Bronchial epithelial cell (primary cell): ENCODE data around the gene ZNF700. TPM values are rescaled to one million over a fixed set of nuclear protein-coding genes. Genes with fewer than 3 reads are reported as not detected.
A peak's percentile ranks its signal among the peaks of the same experiment; 100 is the strongest.
"Not testable (repeated sequence)": the region's sequence is repeated elsewhere in the genome, so short reads cannot be mapped to it uniquely, and the experiment has no call there.

Experiments used
- DNase-seq: peaks from one replicate; pipeline ENCODE4 v3.0.0-alpha.2; 2010; ENCODE audit warnings: low read depth
- FAIRE-seq: peaks from 2 replicates; lab custom pipeline; 2011; peaks lifted over from hg19 to GRCh38; lab: Jason Lieb, UNC
- H3K27me3 ChIP-seq: 2 replicates; pipeline ENCODE4 v1.5.1; 2011; ENCODE audit warnings: low read length; ENCODE audit not compliant: control insufficient read depth, insufficient read depth
- H3K36me3 ChIP-seq: 2 replicates; pipeline ENCODE4 v1.5.1; 2011; ENCODE audit warnings: low read length; ENCODE audit not compliant: control insufficient read depth, insufficient read depth
- H3K4me3 ChIP-seq: 2 replicates; pipeline ENCODE4 v1.5.1; 2011; ENCODE audit warnings: mild to moderate bottlenecking, low read depth, low read length, control low read depth
- CTCF ChIP-seq: IDR thresholded peaks from 2 replicates; pipeline ENCODE4 v1.5.1; 2011; ENCODE audit warnings: mild to moderate bottlenecking, moderate library complexity, low read length, control low read depth, inconsistent platforms; ENCODE audit not compliant: insufficient read depth, severe bottlenecking
- total RNA-seq: library from RNA; depleted of rRNA; stranded (reverse); fragments of >200 nt; gene quantifications from 2 replicates; pipeline ENCODE4 v1.2.1, GENCODE V29; 2014

The ZNF700 gene
- total RNA-seq, 1 donor from 2014 or later: 9.5 TPM

GRCh38 chr19:11984986-11985385, 60.1 kb downstream of the ZNF700 start:
- DNase-seq (no peak), FAIRE-seq (no peak)
- Histone ChIP-seq H3K36me3 (no peaks in the 10 kb centered on the region), H3K4me3 (no peak overlapping the region), H3K27me3 (no peaks in the 10 kb centered on the region)
- TF ChIP-seq CTCF: no peak

- H3K27me3 ChIP-seq: no peaks in the 10 kb centered on the region
- H3K4me3 ChIP-seq: no peak overlapping the region
- no peak for DNase-seq
- no peak for TF ChIP-seq CTCF
- no peak for FAIRE-seq
- H3K36me3 ChIP-seq: no peaks in the 10 kb centered on the region
Observed at GRCh38 chr19:11986754-11987153, 61.8 kb downstream of the ZNF700 start.

GRCh38 chr19:11987405-11988281, 62.7 kb downstream of the ZNF700 start:
- TF ChIP-seq CTCF: no peak
- DNase-seq (peak; percentile 85), FAIRE-seq (no peak)
- Histone ChIP-seq H3K27me3 (no peaks in the 10 kb centered on the region), H3K4me3 (peak overlapping the region; percentile 91), H3K36me3 (no peaks in the 10 kb centered on the region)

- Histone ChIP-seq H3K36me3 (no peaks in the 10 kb centered on the region), H3K27me3 (no peaks in the 10 kb centered on the region), H3K4me3 (no peak overlapping the region)
- no peak for TF ChIP-seq CTCF
- DNase-seq (no peak), FAIRE-seq (no peak)
Observed at GRCh38 chr19:11989112-11989456, 64.2 kb downstream of the ZNF700 start.

- not testable (repeated sequence) for H3K36me3 ChIP-seq, FAIRE-seq, H3K27me3 ChIP-seq, H3K4me3 ChIP-seq
- DNase-seq: peak; percentile 34
Observed at GRCh38 chr19:11991921-11992320, 67.0 kb downstream of the ZNF700 start.

GRCh38 chr19:11995174-11995573, 70.3 kb downstream of the ZNF700 start:
- no peak overlapping the region for H3K4me3 ChIP-seq
- FAIRE-seq: no peak

More at GRCh38 chr19:11995174-11995573, 70.3 kb downstream of the ZNF700 start:
- H3K27me3 ChIP-seq: no peaks in the 10 kb centered on the region
- no peak for DNase-seq
- no peak for TF ChIP-seq CTCF
- no peaks in the 10 kb centered on the region for H3K36me3 ChIP-seq

Other genes with a start within 250 kb of the ZNF700 start
- gene ZNF823, start 186.2 kb upstream of the ZNF700 start, total RNA-seq: 6.1 and 8.4 TPM in 2 replicates
- 7.6 and 12.5 TPM in 2 replicates for gene ZNF441, start 158.1 kb upstream of the ZNF700 start, total RNA-seq
- 0.26 and 0.64 TPM in 2 replicates for gene ZNF491, start 126.6 kb upstream of the ZNF700 start, total RNA-seq
- 9.0 and 11.3 TPM in 2 replicates for gene ZNF440, start 110.8 kb upstream of the ZNF700 start, total RNA-seq
- 0.53 and 1.7 TPM in 2 replicates for gene ZNF439, start 76.4 kb upstream of the ZNF700 start, total RNA-seq
- gene ZNF69, start 37.3 kb upstream of the ZNF700 start, total RNA-seq: under 0.01 and 0.26 TPM in 2 replicates
- gene ZNF763, start 39.9 kb downstream of the ZNF700 start, total RNA-seq: 0.79 and 1.3 TPM in 2 replicates
- gene ZNF433, start 110.6 kb downstream of the ZNF700 start, total RNA-seq: 5.5 and 8.8 TPM in 2 replicates
- 0.13 TPM in 1 of 2 replicates, not detected in the other for gene ZNF878, start 127.9 kb downstream of the ZNF700 start, total RNA-seq
- gene ZNF844, start 139.6 kb downstream of the ZNF700 start, total RNA-seq: 1.6 and 4.1 TPM in 2 replicates
- 3.2 and 5.2 TPM in 2 replicates for gene ZNF20, start 215.2 kb downstream of the ZNF700 start, total RNA-seq
- gene ZNF625, start 231.6 kb downstream of the ZNF700 start, total RNA-seq: 5.0 and 8.7 TPM in 2 replicates
- gene ZNF136, start 238.0 kb downstream of the ZNF700 start, total RNA-seq: 4.5 and 5.9 TPM in 2 replicates